PFSK-1 (cell line): ENCODE measurements around the gene KRTAP10-3.

Experiments
- FOXP2 ChIP-seq: optimal IDR thresholded peaks from 2 replicates; pipeline ENCODE3; 2011; ENCODE audit warnings: borderline replicate concordance, control low read depth, inconsistent platforms; ENCODE audit not compliant: insufficient read depth; ENCODE audit errors: extremely low read length, extremely low read depth
- POLR2AphosphoS5 ChIP-seq: IDR thresholded peaks from 2 replicates; pipeline ENCODE4 v1.6.1; 2012; ENCODE audit warnings: low read depth, mild to moderate bottlenecking, control low read depth, low read length, moderate library complexity
- SIN3A ChIP-seq: IDR thresholded peaks from 2 replicates; pipeline ENCODE4 v1.6.1; 2012; ENCODE audit warnings: mild to moderate bottlenecking, low read length, moderate library complexity, borderline replicate concordance; ENCODE audit not compliant: insufficient read depth
- TAF1 ChIP-seq: IDR thresholded peaks from 2 replicates; pipeline ENCODE4 v1.6.1; 2012; ENCODE audit warnings: low read length, control low read depth, borderline replicate concordance; ENCODE audit not compliant: insufficient read depth
- TF ChIP-seq, protein P1 (sequence below), 2 experiments: IDR thresholded peaks; 2 replicates each; pipeline versions ENCODE4 v1.6.1 to v1.8.0; 2011 to 2012; ENCODE audit warnings: low read depth in 2 of 2, low read length in 2 of 2, control low read depth in 1 of 2, inconsistent platforms in 1 of 2, mild to moderate bottlenecking in 1 of 2, moderate library complexity in 1 of 2; ENCODE audit not compliant: insufficient read depth in 1 of 2

- TF ChIP-seq, protein P1, sequence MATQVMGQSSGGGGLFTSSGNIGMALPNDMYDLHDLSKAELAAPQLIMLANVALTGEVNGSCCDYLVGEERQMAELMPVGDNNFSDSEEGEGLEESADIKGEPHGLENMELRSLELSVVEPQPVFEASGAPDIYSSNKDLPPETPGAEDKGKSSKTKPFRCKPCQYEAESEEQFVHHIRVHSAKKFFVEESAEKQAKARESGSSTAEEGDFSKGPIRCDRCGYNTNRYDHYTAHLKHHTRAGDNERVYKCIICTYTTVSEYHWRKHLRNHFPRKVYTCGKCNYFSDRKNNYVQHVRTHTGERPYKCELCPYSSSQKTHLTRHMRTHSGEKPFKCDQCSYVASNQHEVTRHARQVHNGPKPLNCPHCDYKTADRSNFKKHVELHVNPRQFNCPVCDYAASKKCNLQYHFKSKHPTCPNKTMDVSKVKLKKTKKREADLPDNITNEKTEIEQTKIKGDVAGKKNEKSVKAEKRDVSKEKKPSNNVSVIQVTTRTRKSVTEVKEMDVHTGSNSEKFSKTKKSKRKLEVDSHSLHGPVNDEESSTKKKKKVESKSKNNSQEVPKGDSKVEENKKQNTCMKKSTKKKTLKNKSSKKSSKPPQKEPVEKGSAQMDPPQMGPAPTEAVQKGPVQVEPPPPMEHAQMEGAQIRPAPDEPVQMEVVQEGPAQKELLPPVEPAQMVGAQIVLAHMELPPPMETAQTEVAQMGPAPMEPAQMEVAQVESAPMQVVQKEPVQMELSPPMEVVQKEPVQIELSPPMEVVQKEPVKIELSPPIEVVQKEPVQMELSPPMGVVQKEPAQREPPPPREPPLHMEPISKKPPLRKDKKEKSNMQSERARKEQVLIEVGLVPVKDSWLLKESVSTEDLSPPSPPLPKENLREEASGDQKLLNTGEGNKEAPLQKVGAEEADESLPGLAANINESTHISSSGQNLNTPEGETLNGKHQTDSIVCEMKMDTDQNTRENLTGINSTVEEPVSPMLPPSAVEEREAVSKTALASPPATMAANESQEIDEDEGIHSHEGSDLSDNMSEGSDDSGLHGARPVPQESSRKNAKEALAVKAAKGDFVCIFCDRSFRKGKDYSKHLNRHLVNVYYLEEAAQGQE (IDR thresholded peaks at IDR 0.05; ENCODE audit: insufficient read depth in 1 of 2, low read depth in 2 of 2, low read length in 2 of 2): no peak
- TF ChIP-seq POLR2AphosphoS5 (no peak), SIN3A (no peak), TAF1 (no peak), FOXP2 (no peak)
These were observed 43.7 kb downstream of the KRTAP10-3 start for GRCh38 chr21:44514746-44515358.
